C1 segment of cervical spinal cord (tissue), 14 donors: ENCODE data around the gene LRRC10B.

Experiments
- DNase-seq, 14 donors: peaks; one replicate each; lab custom pipeline; 2025; lab: John Stamatoyannopoulos, UW

LRRC10B gene

GRCh38 chr11:61545341-61545740 is 36.8 kb downstream of the LRRC10B start:
- DNase-seq = no peak

GRCh38 chr11:61545921-61546320 is 37.4 kb downstream of the LRRC10B start:
- DNase-seq = no peak

DNA sequence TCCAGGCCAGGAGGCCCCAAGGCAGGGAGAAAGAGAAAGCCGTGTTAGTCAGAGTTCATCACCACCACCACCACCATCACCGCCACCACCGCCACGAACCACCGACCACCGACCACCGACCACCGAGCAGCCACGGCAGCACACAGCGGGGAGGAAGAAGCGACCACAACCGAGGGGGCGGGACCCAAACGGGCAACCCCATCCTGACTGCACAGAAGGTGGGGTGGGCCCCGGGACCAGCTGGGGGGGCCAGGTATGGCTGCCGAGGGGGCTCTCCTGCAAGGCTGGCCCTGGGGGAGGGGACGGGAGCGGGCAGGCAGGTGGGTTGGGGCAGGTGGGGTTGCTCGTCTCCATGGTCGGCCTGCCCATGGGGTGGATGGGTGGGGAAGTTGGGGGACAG is 38.1 kb downstream of the LRRC10B start:
- no peak for DNase-seq

- no peak for DNase-seq
These were observed 38.7 kb downstream of the LRRC10B start for GRCh38 chr11:61547246-61547645.

DNA sequence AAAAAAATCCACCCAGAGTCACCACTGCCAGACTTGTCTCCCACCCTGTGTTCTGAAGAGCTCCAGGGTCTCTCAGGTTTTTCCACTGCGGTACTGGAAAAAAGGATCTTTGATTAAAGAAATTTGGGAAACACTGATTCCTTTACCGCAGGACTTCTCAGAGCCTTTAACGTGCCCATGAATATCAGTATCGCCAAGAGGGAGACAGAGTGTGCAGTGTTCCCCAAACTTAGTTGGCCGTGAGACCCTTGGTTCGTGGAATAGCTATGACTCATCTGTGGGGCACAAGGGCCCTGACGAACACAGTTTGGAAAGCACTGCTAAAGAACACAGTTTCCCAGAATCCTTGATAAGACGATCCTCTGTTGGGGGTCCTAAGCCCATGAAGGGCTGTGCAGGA is 40.6 kb downstream of the LRRC10B start:
- peak in 2 of 14 donors; percentile 28 to 75 for DNase-seq

DNA sequence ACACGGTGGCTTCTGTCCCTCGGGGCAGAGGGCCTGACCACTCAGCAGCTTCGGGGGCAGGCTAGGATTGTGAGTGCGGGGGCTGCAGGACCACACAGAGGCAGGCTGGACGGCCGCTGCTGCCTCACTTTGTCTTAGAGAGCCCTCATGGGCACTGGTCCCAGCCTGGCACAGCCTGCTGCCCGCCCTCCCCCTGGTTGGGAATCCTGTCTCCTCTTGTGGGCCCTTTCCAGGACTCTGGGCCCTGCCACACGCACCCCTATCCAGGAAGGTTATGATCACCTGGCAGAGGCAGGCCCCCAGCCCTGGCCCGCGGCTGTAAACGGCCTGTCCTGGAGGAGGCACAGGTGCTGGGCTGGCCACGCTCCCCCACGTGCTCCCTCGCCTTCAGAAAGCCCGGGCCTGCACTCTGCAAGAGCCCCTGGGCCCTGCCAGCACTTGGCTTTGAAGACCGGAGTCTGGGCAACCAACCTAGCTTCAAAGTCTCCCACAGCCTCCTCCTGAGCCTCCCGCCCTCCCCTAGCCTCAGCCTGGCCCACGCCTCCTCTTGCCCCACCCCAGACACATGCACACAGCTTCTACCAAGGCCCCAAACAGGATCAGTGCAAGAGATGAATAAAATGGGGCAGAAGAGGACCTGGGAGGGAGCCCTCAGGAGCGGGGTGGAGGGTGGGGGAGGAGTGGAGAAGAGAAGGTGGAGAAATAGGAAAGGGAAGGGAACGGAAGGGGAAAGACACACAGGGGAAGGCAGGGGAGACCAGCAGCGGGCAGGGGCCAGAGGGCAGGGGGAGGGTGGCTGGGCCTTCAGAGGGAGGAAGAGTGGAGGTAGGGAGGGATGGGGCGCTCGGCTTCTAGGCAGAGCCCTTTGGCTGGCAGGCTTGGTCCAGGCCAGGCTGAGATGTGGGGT is 41.4 kb downstream of the LRRC10B start:
- DNase-seq = peak in 9 of 14 donors; percentile 12 to 82 (median 43)

GRCh38 chr11:61550665-61551227 is 42.2 kb downstream of the LRRC10B start:
- DNase-seq = no peak

- peak in 5 of 14 donors; percentile 18 to 94 (median 48) for DNase-seq
These were observed 43.1 kb downstream of the LRRC10B start for GRCh38 chr11:61551634-61552033.

DNA sequence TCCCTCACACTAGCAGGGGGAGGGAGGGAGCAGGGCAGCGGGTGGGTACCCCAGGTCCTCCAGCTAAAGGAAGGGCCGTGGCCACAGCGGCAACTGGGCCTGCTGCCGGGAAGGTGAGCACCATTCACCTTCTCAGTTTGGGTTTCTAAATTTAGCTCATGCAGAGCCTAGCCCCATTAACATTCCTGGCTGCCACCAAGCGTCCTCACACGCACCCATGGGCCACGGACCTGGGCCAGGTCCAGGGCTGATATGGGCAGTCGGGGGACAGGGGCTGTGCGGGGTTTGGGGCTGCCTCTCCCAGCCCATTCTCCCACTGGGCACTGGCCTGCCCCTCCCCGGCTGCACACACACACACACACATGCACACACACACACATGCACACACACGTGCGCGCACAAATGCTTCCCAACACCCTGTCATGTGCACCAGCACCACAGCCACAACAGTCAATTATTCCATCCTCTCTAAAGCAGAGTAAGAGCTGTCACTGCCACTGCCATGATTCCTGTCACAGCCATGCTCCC is 43.6 kb downstream of the LRRC10B start:
- peak in 1 of 14 donors; percentile 73 for DNase-seq

GRCh38 chr11:61553373-61554171 is 45.0 kb downstream of the LRRC10B start:
- peak in 1 of 14 donors; percentile 13 for DNase-seq

- no peak for DNase-seq
These were observed 45.8 kb downstream of the LRRC10B start for GRCh38 chr11:61554172-61554988.

DNA sequence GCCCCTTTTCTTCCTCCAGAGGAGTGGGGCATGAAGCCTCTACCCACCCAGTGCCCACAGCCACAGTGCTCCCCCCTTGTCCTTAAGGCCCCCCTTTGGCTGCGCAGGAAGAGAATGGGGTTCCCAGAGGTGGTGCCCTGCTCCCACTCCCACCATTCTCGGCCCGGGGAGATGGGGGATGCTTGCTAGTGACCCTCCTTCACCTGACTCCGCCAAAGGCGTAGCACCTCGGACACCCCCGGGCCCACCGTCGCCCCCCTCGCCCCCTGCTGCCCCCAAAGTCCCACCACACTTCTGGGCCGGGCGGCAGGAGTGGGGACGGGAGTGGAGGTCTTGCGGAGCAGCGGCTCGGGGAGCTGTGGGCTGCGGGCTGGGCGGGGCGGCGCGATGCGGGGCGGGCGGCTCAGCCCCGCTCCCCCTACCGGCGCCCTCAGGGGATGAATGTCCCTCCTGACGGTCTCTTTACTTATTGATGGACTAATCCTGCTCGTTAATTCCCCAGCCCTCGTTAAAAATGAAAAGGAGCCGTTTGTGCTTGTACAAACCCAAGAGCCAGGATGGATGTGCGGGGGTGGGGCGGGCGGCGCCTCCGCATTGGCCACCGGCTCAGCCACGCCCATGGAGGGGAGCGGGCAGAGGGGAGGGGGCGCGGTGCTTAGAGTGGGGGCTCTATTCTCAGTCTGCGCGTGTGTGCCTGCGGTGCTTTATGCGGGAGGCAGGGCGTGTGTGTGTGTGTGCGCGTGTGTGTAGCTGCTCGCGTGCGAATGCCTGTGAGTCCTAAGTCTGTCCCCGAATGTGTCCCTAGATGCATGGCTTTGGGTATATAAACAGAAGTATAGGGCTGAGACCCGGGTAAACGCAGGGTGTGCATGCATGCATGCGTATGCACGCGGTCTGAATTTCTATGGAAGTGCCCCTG is 46.8 kb downstream of the LRRC10B start:
- peak in 1 of 14 donors; percentile 32 for DNase-seq

DNA sequence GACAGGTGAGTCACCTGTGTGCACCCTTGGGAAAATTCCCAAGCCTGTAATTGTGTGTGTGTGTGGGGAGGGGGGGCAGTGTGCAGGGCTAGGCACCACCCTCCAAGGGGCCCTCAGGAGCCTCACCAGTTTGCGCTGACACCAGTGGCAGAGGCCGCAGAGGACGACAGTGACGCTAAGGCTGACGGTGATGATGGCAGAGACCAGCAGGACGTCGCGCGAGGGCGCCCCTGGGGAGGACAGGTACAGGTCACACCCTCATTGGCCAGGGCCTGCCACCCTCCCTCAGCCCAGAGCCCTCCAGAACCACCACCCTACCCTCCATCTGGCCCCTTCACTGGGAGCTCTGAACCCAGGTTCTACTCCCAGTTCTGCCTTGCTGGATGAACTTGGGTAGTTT is 47.4 kb downstream of the LRRC10B start:
- DNase-seq = no peak

DNA sequence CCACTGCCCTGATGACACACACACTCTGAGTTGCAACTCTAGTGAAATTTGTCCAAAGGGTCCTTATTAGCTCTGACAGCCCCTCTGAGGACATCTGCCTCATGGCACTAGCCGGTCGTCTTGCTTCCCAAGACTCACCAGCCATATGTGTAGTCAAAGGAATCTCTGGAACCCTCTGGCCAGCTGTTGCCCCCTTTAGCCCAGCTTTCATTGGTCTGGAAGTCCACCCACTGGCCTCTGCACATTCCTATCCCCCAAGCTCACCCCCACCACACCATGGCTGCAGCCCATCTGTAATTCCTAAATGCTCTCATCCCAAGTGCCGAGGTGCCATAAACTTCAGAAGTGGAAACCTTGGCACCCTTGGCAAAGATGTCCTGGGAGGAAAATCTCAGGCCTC is 48.1 kb downstream of the LRRC10B start:
- DNase-seq = no peak
